Immature natural killer cell (primary cell): ENCODE results near the gene F5. TPM values are rescaled to one million over a fixed set of nuclear protein-coding genes. Genes with fewer than 3 reads are reported as not detected.

Source experiments
- polyA plus RNA-seq, 3 donors: library from polyadenylated mRNA; unstranded; fragments of 300-500 nt; fragmentation: Illumina TruSeq; gene quantifications; one replicate each; pipeline ENCODE4 v1.2.3, GENCODE V29; 2021

The F5 gene
- polyA plus RNA-seq, 3 donors from 2014 or later = 0.08 to 1.3 (median 0.09) TPM

Other genes starting within 250 kb of the F5 start
- gene NME7, start 218.7 kb downstream of the F5 start, polyA plus RNA-seq = 10 to 100 TPM; 12.5 to 26.3 (median 13.1) TPM
- 10 to 100 TPM; 10.1 to 20.3 (median 17.8) TPM for gene BLZF1, start 218.3 kb downstream of the F5 start, polyA plus RNA-seq
- gene CCDC181, start 159.0 kb downstream of the F5 start, polyA plus RNA-seq = not detected
- 1 to 10 TPM in 1 of 3 donors, under 1 TPM in 2; 0.38 to 2.4 (median 0.51) TPM for gene SLC19A2, start 100.5 kb downstream of the F5 start, polyA plus RNA-seq
- gene SELP, start 43.6 kb upstream of the F5 start, polyA plus RNA-seq = 1 to 10 TPM in 1 of 3 donors, under 1 TPM in 1, not detected in 1; 0.66 to 1.4 TPM
- gene SELL, start 125.1 kb upstream of the F5 start, polyA plus RNA-seq = 1,000 to 10,000 TPM; 1,217 to 1,884 (median 1,329) TPM
- not detected for gene SELE, start 147.6 kb upstream of the F5 start, polyA plus RNA-seq
- gene METTL18, start 208.4 kb upstream of the F5 start, polyA plus RNA-seq = 10 to 100 TPM; 18.8 to 27.3 (median 22.7) TPM